ENCODE measurements around the gene CYP19A1.

DNA sequence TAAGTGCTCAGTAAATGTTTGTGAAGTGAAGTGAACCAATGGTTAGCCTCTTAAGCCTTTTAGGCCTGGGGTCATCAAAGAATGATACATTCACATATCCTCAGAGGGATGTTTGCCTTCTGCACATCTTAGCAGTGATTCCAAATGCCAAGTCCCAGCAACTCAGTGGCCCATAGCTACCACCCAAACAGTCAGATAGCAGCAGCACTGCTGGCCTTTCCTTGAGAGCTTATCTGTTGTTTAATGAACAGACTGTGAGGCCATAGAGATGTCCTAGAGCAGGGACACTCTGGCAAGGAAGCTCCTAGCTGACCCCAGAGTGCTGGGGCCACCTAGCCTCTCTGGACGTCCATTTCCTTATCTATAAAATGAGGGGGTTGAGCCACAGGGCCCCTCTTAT is 86.8 kb downstream of the CYP19A1 start:
- TF ChIP-seq EZH2 (IDR thresholded peaks at IDR 0.05; ENCODE audit: insufficient read depth, poor library complexity, severe bottlenecking) (no peak), EZH2phosphoT487 (IDR thresholded peaks at IDR 0.05; ENCODE audit: insufficient read depth, low read depth) (no peak)

Measured in GM23248 (cell line).